ENCODE results near the gene NKX2-2.

- TF ChIP-seq POLR2A (IDR thresholded peaks at IDR 0.05) (no peak), CTCF (IDR thresholded peaks at IDR 0.05) (no peak), POLR2AphosphoS5 (IDR thresholded peaks at IDR 0.05) (no peak)
Observed at GRCh38 chr20:21504323-21504722, 9.5 kb downstream of the NKX2-2 start.
